ENCODE results near the gene RAD51B.
A peak's percentile ranks its signal among the peaks of the same experiment; 100 is the strongest.
"Not testable (repeated sequence)": the region's sequence is repeated elsewhere in the genome, so short reads cannot be mapped to it uniquely, and the experiment has no call there.

RAD51B gene

GRCh38 chr14:67819563-67820421 lies at the start of gene RAD51B:
RAD51B (plus strand) TSS chr14:67819779.
- DNase-seq: peak; percentile 82

GRCh38 chr14:67773844-67774377 lies 45.7 kb upstream of the RAD51B start:
- no peak for DNase-seq

DNA sequence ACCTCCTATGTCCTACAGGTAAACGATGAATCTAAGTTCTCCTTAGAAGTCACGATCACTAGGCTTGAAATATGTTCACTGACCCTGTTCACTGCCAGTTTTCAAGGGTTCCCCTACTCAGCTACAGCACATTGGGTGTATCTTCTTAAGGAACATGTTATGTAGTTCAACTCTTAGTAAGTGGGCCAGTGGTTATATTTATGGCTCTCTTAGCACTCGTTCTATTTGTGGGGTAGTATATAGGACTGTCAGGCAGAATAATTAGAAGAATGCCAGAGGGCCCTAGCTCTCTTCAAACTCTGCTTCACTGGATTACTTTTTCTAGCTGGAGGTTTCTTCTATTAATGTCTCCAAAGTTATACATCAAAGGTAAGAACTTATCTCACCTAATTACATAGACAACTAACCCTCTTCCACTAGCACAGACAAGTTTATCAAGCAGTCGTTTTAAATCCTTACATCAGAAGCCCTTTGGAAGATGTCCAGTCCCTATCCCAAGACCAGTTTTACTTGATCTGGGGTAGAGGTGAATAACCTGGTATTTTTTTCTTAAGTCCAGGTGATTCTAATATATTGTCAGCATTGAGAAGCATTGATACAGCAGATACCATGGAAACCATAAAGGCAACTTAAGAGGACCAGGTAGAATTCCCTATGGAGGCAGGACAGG lies 42.8 kb upstream of the RAD51B start:
- no peak for DNase-seq

GRCh38 chr14:67778792-67779191 lies 40.8 kb upstream of the RAD51B start:
- no peak for DNase-seq

GRCh38 chr14:67782090-67782489 lies 37.5 kb upstream of the RAD51B start:
- no peak for DNase-seq

DNA sequence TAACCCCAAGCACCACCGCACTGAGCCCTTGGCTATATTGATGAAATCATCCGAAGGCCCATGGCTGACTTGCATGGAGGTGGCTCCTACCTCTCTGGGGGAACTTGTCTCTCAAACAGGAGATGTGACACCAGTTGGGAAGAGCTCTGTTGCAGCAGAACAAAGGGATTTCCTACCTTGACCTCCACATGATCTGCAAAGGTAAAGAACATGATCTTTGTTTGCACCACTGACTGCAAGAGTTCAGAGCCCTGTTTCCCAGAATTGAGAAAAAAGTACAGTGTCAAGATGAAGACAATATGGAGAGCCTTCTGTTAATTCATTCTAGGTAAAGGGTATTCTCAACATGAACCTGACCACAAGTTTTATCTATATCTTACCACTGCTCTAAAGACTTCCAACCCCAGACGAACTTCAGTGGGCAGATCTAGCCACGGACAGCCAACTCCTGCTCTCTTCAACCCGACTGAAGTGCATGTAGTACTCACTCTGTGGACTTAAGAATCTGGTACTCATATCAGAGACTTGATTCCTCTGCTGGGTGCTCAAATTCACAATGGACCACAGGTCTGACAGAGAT lies 35.2 kb upstream of the RAD51B start:
- DNase-seq: no peak

DNA sequence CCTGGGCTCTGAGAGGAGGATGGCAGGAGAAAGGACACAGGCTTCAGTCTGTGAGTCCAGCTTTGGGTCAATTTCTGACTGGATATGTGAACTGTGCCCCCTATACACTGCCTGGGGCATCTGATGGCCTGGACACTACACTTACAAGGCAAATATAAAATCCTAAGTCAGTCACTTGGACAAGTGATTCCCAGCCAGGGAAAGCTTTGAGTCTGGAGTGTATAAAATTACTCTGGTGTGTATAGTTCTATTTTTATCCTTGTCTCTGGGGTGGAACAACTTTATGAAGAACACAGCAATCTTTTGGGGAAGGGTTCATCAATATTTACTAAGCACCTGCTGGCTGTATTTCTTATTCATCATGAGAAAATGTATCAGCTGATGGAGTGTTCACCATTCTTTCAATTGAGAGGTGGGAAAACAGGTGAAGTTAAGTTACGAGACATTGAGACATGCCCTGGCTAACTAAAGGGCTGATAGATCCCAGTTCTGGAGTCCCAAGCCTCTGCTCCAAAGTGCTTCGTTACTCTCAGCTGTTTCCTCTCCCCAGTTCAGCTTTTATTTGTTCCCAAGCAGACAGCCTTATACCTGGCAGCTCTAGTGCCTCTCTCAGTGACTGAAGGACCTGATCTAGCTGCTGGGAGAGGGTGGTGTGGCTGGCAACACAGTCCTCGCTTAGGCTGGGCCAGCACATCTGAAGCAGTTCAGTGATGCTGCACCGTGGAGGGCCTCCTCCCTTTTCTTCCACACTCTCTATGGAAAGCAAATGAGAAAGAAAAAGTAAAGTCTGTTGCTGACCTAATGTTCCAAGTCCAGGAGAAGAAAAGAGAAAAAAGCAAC lies 34.1 kb upstream of the RAD51B start:
- DNase-seq: no peak

DNA sequence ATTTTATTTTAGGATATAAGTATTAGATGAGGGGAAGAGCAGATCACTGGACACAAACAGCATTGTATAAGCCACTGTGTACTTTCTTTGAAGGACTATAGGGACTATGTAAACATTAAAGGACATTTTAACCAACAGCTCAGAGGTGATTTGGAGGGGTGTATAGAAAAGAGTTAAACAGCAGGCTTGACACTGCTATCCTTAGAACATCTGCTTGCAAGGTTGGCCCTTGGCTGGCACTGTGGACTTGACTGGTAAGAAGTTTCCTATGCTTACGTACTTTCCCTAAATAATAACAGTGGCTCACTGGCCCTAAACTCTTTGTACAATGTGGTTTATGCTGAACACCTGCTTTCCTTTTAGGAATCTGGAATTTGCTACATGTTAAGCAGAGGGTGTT lies 31.9 kb upstream of the RAD51B start:
- DNase-seq: no peak

- DNase-seq: no peak
These were observed 20.8 kb upstream of the RAD51B start for GRCh38 chr14:67798731-67799130.

DNA sequence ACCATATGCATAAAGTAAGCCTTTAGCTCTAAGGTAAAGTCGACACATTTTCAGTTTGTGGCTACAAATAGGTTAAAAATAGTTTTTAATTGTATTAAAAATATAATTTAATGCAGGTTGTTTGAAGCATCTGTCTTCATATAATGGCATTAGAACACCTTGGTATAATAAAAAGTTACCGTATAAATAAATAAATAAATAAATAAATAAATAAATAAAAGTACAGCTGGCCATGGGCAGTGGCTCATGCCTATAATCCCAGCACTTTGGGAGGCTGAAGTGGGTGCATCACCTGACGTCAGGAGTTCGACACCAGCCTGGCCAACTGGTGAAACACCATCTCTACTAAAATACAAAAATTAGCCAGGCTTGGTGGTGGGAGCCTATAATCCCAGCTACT lies 18.8 kb upstream of the RAD51B start:
- DNase-seq: no peak

DNA sequence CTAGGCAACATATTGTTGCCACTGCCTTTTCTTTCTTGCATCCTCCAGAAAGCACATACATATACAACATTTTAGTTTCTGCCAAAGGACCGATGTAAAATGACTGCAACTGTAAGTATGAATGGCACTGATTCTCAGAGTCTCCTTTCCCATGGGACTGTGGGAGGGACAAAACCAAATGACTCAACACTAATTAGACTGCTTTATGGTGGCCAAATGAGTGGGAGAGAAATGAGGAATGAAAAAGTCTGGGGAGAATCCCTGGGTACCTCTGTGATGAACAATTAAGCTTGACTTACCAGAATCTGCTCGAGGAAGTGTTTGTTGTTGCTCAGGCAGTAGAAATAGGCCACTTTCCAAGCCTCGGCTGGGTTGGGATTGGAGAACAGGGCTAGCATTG lies 13.3 kb upstream of the RAD51B start:
- no peak for DNase-seq

- DNase-seq: no peak
These were observed 4.8 kb upstream of the RAD51B start for GRCh38 chr14:67814821-67815220.

DNA sequence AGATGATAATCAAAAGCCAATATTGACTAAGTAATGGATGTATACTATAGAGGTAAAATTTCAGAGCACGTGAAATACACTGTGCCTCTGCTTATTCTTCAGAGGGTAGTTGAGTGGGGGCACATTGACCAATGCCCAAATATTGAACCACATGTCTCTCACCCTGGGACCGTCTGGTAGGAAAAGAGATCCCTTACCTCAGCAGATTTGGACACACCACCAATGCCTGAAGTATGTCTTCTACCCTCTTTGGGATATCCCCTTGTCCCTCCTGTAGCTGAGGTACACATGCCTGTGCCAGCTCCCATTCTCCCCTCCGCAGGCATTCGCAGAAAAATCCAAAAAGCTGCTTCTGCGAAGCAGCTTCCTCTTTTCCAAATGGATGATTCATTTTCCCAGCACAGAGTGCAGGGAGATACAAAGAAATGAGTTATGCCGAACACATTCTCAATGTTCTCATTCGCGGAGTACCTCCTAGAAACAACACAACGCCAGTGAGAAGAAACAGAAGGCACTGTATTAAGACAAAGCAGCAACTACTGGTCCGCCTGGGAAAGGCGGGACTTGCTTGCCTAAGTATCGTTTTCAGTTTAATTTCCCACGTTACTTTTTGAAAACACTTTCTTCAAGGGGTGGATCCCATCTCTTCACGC lies 3.9 kb upstream of the RAD51B start:
- no peak for DNase-seq

DNA sequence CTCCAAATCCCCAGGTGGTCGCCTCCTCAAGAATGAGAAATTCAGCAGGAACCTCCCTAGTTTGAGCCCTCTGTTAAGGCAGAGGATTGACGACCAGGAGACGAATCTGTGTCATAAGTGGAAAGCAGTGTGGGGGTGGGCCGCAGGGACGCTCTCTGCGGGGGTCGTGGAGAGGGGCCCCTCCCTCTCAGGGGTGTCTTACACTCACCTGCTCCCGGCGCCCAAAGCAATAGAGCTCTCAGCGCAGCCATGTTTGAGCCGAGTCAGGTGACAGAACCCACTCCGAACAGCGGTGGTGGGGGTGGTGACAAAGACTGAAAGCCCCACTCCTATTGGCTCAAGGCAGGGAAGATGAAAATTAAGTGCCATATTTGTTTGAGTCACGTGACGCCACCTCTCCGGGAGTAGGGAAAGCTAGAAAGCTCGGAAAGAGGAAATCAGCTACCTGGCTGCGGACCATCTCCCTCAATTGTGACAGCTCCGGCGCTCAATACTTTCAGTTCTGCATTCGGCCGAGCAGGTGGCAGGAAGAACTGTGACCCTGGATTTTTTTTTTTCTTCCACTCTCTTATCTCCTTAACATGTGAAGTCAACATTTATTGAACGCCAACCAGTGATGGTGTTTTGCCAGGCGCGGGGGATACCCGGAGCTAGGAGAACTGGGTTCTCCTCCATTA lies 3.1 kb upstream of the RAD51B start, which contains the start of gene ZFYVE26:
Gene ZFYVE26, minus strand, starts transcription at position 265 of the 677 bp plus-strand sequence. CDS start 627 bp downstream, outside the sequence.
- DNase-seq: peak; percentile 87

DNA sequence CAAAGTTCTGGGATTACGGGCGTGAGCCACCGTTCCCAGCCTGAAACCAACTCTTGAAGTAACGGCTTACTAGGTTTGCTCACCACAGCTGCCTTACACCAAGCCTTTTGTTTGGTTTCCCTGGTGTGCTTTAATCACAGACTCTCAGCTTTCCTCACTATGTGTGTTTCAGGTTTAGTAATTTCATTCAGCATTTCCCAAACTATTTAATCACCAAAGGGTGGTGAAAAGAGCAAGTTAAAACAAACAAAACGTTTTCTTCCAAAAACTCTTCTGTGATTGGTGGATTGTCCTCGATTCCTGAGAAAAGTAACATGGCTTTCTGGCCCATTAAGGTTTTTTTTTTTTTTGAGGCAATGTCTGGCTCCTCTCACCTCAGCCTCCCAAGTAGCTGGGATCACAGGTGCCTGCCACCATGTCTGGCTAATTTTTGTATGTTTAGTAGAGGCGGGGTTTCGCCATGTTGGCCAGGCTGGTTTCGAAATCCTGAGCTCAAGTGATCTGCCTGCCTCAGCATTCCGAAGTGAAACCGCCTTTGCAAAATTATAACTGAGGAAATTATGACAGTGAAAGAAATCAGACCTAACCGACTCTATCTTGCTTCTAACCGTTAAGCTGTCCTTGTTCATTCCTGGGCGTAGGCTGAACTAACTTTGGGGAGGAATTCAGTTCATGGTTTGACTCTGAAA lies 1.7 kb upstream of the RAD51B start:
- no peak for DNase-seq

DNA sequence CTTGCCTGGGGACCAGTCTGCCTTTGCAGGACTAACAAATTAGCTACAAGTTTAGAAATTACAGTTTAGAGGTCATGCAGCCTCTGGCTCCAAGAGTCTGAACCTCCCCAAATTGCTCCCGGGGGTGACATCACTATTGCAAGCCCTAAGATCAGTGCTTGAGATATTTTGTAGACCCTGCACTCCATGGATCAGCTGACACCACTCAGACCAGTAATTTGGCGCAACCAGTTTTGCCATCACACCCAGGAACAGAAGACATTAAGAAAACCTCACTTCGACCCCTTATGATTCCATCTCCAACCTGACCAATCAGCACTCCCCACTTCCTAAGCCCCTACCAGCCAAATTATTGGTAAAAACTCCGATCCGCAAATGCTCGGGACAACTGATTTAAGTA lies 1.1 kb upstream of the RAD51B start:
- not testable (repeated sequence) for DNase-seq

DNA sequence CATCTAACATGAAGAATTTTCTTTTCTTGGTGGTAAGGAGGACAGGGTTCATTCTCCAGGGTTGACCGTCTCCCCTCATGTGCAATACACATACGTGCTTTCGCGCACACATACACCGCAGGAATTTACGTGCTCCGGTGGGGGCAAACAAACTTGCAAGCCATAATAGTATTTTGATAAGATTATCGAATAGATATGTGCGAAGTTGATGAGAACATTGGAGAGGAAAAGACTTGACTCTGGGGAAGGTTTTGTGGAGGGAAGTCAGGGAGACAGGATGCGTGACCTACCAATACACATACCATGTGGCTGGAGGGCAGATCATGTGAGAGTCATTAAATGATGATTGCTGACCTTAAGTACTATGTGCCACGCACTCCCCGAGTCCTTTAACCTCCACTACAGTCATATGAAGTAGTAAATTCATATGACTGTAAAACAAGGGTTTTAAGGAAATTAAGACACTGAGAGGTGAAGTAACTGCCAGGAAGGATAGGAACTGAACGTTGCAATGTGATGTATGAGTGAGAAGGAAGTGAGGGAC lies 921 bp downstream of the RAD51B start:
- no peak for DNase-seq

- no peak for DNase-seq
These were observed 1.5 kb downstream of the RAD51B start for GRCh38 chr14:67821121-67821520.

DNA sequence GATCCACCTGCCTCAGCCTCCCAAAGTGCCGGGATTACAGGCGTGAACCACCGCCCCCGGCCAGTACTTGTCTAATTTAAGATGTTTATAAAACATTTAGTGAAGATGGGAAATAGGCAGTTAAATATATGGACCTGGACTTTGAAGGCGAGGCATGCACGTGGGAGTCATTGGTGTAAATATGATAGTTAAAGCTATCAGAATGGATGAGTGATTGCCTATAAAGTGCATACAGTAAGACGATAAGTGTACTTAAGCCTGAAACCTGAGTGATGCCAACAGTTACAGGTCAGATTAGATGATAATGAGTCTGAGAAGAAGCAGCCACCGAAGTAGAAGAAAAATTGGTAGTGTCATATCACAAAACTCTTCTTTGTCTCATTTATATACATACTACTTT lies 11.5 kb downstream of the RAD51B start:
- no peak for DNase-seq

GRCh38 chr14:67833403-67833802 lies 13.8 kb downstream of the RAD51B start:
- DNase-seq: no peak

DNA sequence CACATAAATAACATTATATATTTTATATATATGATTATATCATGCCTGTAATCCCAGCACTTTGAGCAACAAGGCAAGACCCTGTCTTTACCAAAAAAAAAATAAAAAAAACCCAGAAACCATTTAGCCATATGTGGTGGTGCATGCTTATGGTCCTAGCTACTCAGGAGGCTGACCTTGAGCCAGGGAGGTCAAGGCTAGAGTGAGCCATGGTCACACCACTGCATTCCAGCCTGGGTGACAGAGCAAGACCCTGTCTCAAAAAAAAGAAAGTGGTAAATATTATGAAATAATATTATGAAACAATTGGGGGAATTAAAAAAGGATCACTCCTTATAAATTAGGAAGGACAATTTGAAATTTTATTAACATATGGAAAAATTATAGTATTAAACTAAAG lies 16.0 kb downstream of the RAD51B start:
- DNase-seq: no peak
